ENCODE data around the gene GRAMD1B. TPM values are rescaled to one million over a fixed set of nuclear protein-coding genes. Genes with fewer than 3 reads are reported as not detected.

Gene GRAMD1B
- total and polyA plus RNA-seq, 2 experiments from 2014 or later: 9.0 to 20.4 TPM

GRCh38 chr11:123479048-123479837, 49.2 kb downstream of the GRAMD1B start:
- Histone ChIP-seq H3K27me3 (no peaks in the 10 kb centered on the region), H4K20me1 (ENCODE audit: insufficient read depth, poor library complexity, severe bottlenecking) (no peaks in the 10 kb centered on the region), H3K9me3 (ENCODE audit: low read depth) (no peaks in the 10 kb centered on the region), H3K4me3 (no peak overlapping the region), H3K79me2 (no peaks in the 10 kb centered on the region), H3K9me2 (replicated peaks; ENCODE audit: insufficient read depth) (no peaks in the 10 kb centered on the region), H2AFZ (no peak overlapping the region), H3K4me1 (ENCODE audit: insufficient read depth) (no peaks in the 10 kb centered on the region), H3K4me2 (no peak overlapping the region), H3K36me3 (replicated peaks; ENCODE audit: insufficient read depth, low read depth) (no peaks in the 10 kb centered on the region), H3K27ac (no peak overlapping the region)
- no peak for TF ChIP-seq EZH2 (IDR thresholded peaks at IDR 0.05; ENCODE audit: borderline replicate concordance)
- DNase-seq (ENCODE audit: low spot score): no peak
- WGBS (ENCODE audit: low lambda C conversion rate, missing lambda C conversion rate): 85% methylated on average over 12 of the region's 12 CpGs

- WGBS (ENCODE audit: low lambda C conversion rate, missing lambda C conversion rate): 74% methylated on average over 4 of the region's 4 CpGs
Observed at GRCh38 chr11:123480290-123480815, 50.3 kb downstream of the GRAMD1B start.

DNA sequence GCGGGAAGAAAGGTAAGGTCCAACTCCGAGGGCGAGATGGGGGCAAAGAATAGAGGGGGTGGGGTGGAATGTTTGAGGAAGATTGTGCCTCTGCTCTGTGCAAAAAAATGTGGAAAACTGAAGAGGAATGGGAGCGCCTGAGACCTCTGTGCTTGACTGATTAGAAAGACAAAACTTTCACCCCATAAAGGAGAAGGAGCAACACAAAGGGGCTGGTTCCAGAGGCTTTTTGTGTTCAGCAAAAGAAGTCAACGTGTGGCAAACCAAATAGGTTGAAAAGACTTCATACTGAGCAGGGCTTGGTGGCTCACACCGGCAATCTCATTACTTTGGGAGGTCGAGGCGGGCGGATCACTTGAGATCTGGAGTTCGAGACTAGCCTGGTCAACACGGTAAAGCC, 50.8 kb downstream of the GRAMD1B start:
- H3K79me2 ChIP-seq: no peaks in the 10 kb centered on the region
- no peaks in the 10 kb centered on the region for H4K20me1 ChIP-seq (ENCODE audit: insufficient read depth, poor library complexity, severe bottlenecking)
- H3K4me1 ChIP-seq (ENCODE audit: insufficient read depth): no peaks in the 10 kb centered on the region
- TF ChIP-seq EZH2phosphoT487 (IDR thresholded peaks at IDR 0.05; ENCODE audit: low read depth, severe bottlenecking, unreplicated experiment) (no peak), EZH2 (IDR thresholded peaks at IDR 0.05; ENCODE audit: borderline replicate concordance) (no peak)
- TF ChIP-seq, protein P1, sequence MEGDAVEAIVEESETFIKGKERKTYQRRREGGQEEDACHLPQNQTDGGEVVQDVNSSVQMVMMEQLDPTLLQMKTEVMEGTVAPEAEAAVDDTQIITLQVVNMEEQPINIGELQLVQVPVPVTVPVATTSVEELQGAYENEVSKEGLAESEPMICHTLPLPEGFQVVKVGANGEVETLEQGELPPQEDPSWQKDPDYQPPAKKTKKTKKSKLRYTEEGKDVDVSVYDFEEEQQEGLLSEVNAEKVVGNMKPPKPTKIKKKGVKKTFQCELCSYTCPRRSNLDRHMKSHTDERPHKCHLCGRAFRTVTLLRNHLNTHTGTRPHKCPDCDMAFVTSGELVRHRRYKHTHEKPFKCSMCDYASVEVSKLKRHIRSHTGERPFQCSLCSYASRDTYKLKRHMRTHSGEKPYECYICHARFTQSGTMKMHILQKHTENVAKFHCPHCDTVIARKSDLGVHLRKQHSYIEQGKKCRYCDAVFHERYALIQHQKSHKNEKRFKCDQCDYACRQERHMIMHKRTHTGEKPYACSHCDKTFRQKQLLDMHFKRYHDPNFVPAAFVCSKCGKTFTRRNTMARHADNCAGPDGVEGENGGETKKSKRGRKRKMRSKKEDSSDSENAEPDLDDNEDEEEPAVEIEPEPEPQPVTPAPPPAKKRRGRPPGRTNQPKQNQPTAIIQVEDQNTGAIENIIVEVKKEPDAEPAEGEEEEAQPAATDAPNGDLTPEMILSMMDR (IDR thresholded peaks at IDR 0.05; ENCODE audit: poor library complexity): no peak
- H3K27me3 ChIP-seq: no peaks in the 10 kb centered on the region
- H2AFZ ChIP-seq: no peak overlapping the region
- H3K9me2 ChIP-seq (replicated peaks; ENCODE audit: insufficient read depth): no peaks in the 10 kb centered on the region
- 89% methylated on average over 11 of the region's 11 CpGs for whole genome bisulfite sequencing (ENCODE audit: low lambda C conversion rate, missing lambda C conversion rate)
- H3K4me2 ChIP-seq: no peak overlapping the region
- no peak overlapping the region for H3K4me3 ChIP-seq
- no peak overlapping the region for H3K27ac ChIP-seq
- DNase-seq (ENCODE audit: low spot score): no peak
- no peaks in the 10 kb centered on the region for H3K9me3 ChIP-seq (ENCODE audit: low read depth)
- H3K36me3 ChIP-seq (replicated peaks; ENCODE audit: insufficient read depth, low read depth): no peaks in the 10 kb centered on the region

More at GRCh38 chr11:123480290-123480815, 50.3 kb downstream of the GRAMD1B start:
- Histone ChIP-seq H3K36me3 (replicated peaks; ENCODE audit: insufficient read depth, low read depth) (no peaks in the 10 kb centered on the region), H3K79me2 (no peaks in the 10 kb centered on the region), H3K27me3 (no peaks in the 10 kb centered on the region), H3K27ac (no peak overlapping the region), H3K4me2 (no peak overlapping the region), H3K9me3 (ENCODE audit: low read depth) (no peaks in the 10 kb centered on the region), H3K4me1 (ENCODE audit: insufficient read depth) (no peaks in the 10 kb centered on the region), H4K20me1 (ENCODE audit: insufficient read depth, poor library complexity, severe bottlenecking) (no peaks in the 10 kb centered on the region), H2AFZ (no peak overlapping the region), H3K9me2 (replicated peaks; ENCODE audit: insufficient read depth) (no peaks in the 10 kb centered on the region), H3K4me3 (no peak overlapping the region)
- no peak for DNase-seq (ENCODE audit: low spot score)
- no peak for TF ChIP-seq EZH2 (IDR thresholded peaks at IDR 0.05; ENCODE audit: borderline replicate concordance)
- TF ChIP-seq, protein P1 (IDR thresholded peaks at IDR 0.05; ENCODE audit: poor library complexity): no peak
- TF ChIP-seq EZH2phosphoT487 (IDR thresholded peaks at IDR 0.05; ENCODE audit: low read depth, severe bottlenecking, unreplicated experiment): no peak

DNA sequence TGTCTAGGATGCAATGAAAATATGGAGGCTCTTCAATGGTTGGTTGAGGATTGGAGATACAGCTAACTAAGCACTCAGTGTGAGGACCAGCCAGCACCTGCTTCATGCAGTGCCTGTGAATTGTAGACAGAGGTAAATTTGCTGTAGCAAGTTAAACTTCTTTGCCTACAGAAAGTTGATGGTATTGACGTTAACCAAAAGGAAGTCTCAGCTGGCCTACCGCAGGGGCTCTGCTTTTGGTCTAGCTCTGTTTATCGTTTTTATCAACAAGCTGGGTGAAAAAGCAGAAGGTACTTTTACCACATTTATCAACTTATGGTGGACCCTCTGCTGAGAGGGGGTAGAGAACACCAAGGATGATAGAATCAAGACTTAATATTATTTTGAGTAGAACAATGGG, 51.6 kb downstream of the GRAMD1B start:
- Histone ChIP-seq H3K27me3 (no peaks in the 10 kb centered on the region), H3K9me2 (replicated peaks; ENCODE audit: insufficient read depth) (no peaks in the 10 kb centered on the region), H3K9me3 (ENCODE audit: low read depth) (no peaks in the 10 kb centered on the region), H3K27ac (no peak overlapping the region), H3K36me3 (replicated peaks; ENCODE audit: insufficient read depth, low read depth) (no peaks in the 10 kb centered on the region), H3K4me1 (ENCODE audit: insufficient read depth) (no peaks in the 10 kb centered on the region), H3K4me3 (no peak overlapping the region), H4K20me1 (ENCODE audit: insufficient read depth, poor library complexity, severe bottlenecking) (no peaks in the 10 kb centered on the region), H2AFZ (no peak overlapping the region), H3K79me2 (no peaks in the 10 kb centered on the region), H3K4me2 (no peak overlapping the region)
- DNase-seq (ENCODE audit: low spot score): no peak
- 79% methylated on average over 3 of the region's 3 CpGs for WGBS (ENCODE audit: low lambda C conversion rate, missing lambda C conversion rate)
- TF ChIP-seq EZH2 (IDR thresholded peaks at IDR 0.05; ENCODE audit: borderline replicate concordance) (no peak), EZH2phosphoT487 (IDR thresholded peaks at IDR 0.05; ENCODE audit: low read depth, severe bottlenecking, unreplicated experiment) (no peak)
- TF ChIP-seq, protein P1 (IDR thresholded peaks at IDR 0.05; ENCODE audit: poor library complexity): no peak
